Muscle of arm (tissue), 14 donors: ENCODE measurements around the gene SERF1B. TPM values are rescaled to one million over a fixed set of nuclear protein-coding genes. Genes with fewer than 3 reads are reported as not detected.
"Not testable (repeated sequence)": the region's sequence is repeated elsewhere in the genome, so short reads cannot be mapped to it uniquely, and the experiment has no call there.

Experiments used
- DNase-seq: peaks from one replicate; pipeline ENCODE4 v3.0.0-alpha.2; 2013
- long read RNA-seq, 11 donors: transcript quantifications; one replicate each; lab custom pipeline, GENCODE V29; 2026
- polyA plus RNA-seq, 12 donors: library from polyadenylated mRNA; unstranded; fragments of 120-200 nt; gene quantifications; one replicate each; pipeline ENCODE4 v1.2.1, GENCODE V29; 2013; ENCODE audit not compliant: insufficient read length in 12 of 12

The SERF1B gene
- polyA plus RNA-seq = 10 to 100 TPM in 11 of 12 donors, not detected in 1; 37.2 to 98.0 (median 48.6) TPM
- long read RNA-seq, donor 1, transcript SERF1B-202 (3 exons, 703 nt) = major isoform, 22 of 33 reads
- long read RNA-seq, donor 1, partial matches to known transcripts = 6 of 33 reads
- long read RNA-seq, donor 1, other reads (novel, unspliced or antisense) = 0 of 33 reads
- long read RNA-seq, donor 2, transcript SERF1B-202 (3 exons, 703 nt) = major isoform, 15 of 18 reads
- long read RNA-seq, donor 2, partial matches to known transcripts = 0 of 18 reads
- long read RNA-seq, donor 2, other reads (novel, unspliced or antisense) = 0 of 18 reads
- long read RNA-seq, donor 3, transcript SERF1B-202 (3 exons, 703 nt) = major isoform, 6 of 11 reads
- long read RNA-seq, donor 3, partial matches to known transcripts = 0 of 11 reads
- long read RNA-seq, donor 3, other reads (novel, unspliced or antisense) = 0 of 11 reads
- long read RNA-seq, donor 4, transcript SERF1B-202 (3 exons, 703 nt) = major isoform, 7 of 14 reads
- long read RNA-seq, donor 4, partial matches to known transcripts = 0 of 14 reads
- long read RNA-seq, donor 4, other reads (novel, unspliced or antisense) = 0 of 14 reads
- long read RNA-seq, donor 5, transcript SERF1B-202 (3 exons, 703 nt) = major isoform, 16 of 26 reads
- long read RNA-seq, donor 5, partial matches to known transcripts = 0 of 26 reads
- long read RNA-seq, donor 5, other reads (novel, unspliced or antisense) = 0 of 26 reads
- long read RNA-seq, donor 6, transcript SERF1B-202 (3 exons, 703 nt) = major isoform, 5 of 7 reads
- long read RNA-seq, donor 6, partial matches to known transcripts = 0 of 7 reads
- long read RNA-seq, donor 6, other reads (novel, unspliced or antisense) = 0 of 7 reads
- long read RNA-seq, donor 7, transcript SERF1B-202 (3 exons, 703 nt) = major isoform, 9 of 21 reads
- long read RNA-seq, donor 7, partial matches to known transcripts = 11 of 21 reads
- long read RNA-seq, donor 7, other reads (novel, unspliced or antisense) = 0 of 21 reads
- long read RNA-seq, donor 8, transcript SERF1B-202 (3 exons, 703 nt) = major isoform, 9 of 16 reads
- long read RNA-seq, donor 8, transcript SERF1B-201 (3 exons, 1,889 nt) = minor isoform, 5 of 16 reads
- long read RNA-seq, donor 8, partial matches to known transcripts = 0 of 16 reads
- long read RNA-seq, donor 8, other reads (novel, unspliced or antisense) = 0 of 16 reads
- long read RNA-seq, donor 9, transcript SERF1B-202 (3 exons, 703 nt) = major isoform, 9 of 18 reads
- long read RNA-seq, donor 9, partial matches to known transcripts = 6 of 18 reads
- long read RNA-seq, donor 9, other reads (novel, unspliced or antisense) = 0 of 18 reads
- long read RNA-seq, donor 10, transcript SERF1B-202 (3 exons, 703 nt) = major isoform, 9 of 20 reads
- long read RNA-seq, donor 10, transcript SERF1B-201 (3 exons, 1,889 nt) = minor isoform, 8 of 20 reads
- long read RNA-seq, donor 10, partial matches to known transcripts = 0 of 20 reads
- long read RNA-seq, donor 10, other reads (novel, unspliced or antisense) = 0 of 20 reads
- long read RNA-seq, donor 11, transcript SERF1B-202 (3 exons, 703 nt) = major isoform, 13 of 20 reads
- long read RNA-seq, donor 11, partial matches to known transcripts = 0 of 20 reads
- long read RNA-seq, donor 11, other reads (novel, unspliced or antisense) = 0 of 20 reads

GRCh38 chr5:70025106-70025844 is at the start of gene SERF1B:
Gene SERF1B, plus strand, starts transcription at chr5:70025251. Its CDS starts 201 bp downstream, at chr5:70025452.
- not testable (repeated sequence) for DNase-seq

GRCh38 chr5:69991713-69992112 is 33.3 kb upstream of the SERF1B start:
- DNase-seq = not testable (repeated sequence)

- not testable (repeated sequence) for DNase-seq
Measured at GRCh38 chr5:69995535-69995934, 29.5 kb upstream of the SERF1B start.

GRCh38 chr5:70020660-70021059 is 4.4 kb upstream of the SERF1B start:
- not testable (repeated sequence) for DNase-seq

GRCh38 chr5:70025845-70026145 is 744 bp downstream of the SERF1B start:
- not testable (repeated sequence) for DNase-seq

GRCh38 chr5:70031204-70031603 is 6.2 kb downstream of the SERF1B start:
- DNase-seq = not testable (repeated sequence)

- not testable (repeated sequence) for DNase-seq
Measured at GRCh38 chr5:70041411-70041810, 16.4 kb downstream of the SERF1B start.

- not testable (repeated sequence) for DNase-seq
Measured at GRCh38 chr5:70049790-70050142, 24.7 kb downstream of the SERF1B start.

GRCh38 chr5:70056289-70056942 is 31.4 kb downstream of the SERF1B start:
- DNase-seq = not testable (repeated sequence)

- not testable (repeated sequence) for DNase-seq
Measured at GRCh38 chr5:70057140-70057539, 32.1 kb downstream of the SERF1B start.

- DNase-seq = not testable (repeated sequence)
Measured at GRCh38 chr5:70077632-70078031, 52.6 kb downstream of the SERF1B start.

- not testable (repeated sequence) for DNase-seq
Measured at GRCh38 chr5:70088907-70089464, 63.9 kb downstream of the SERF1B start.

- DNase-seq = not testable (repeated sequence)
Measured at GRCh38 chr5:70091776-70092175, 66.7 kb downstream of the SERF1B start.

Other genes starting within 250 kb of the SERF1B start
- 10 to 100 TPM in 11 of 12 donors, not detected in 1; 30.4 to 98.3 (median 55.3) TPM for gene SMN2, start 24.4 kb downstream of the SERF1B start, polyA plus RNA-seq